ENCODE data around the gene CXCL13. TPM values are rescaled to one million over a fixed set of nuclear protein-coding genes. Genes with fewer than 3 reads are reported as not detected.

CXCL13 gene
- total and polyA plus RNA-seq, 2 experiments from 2014 or later: not detected

DNA sequence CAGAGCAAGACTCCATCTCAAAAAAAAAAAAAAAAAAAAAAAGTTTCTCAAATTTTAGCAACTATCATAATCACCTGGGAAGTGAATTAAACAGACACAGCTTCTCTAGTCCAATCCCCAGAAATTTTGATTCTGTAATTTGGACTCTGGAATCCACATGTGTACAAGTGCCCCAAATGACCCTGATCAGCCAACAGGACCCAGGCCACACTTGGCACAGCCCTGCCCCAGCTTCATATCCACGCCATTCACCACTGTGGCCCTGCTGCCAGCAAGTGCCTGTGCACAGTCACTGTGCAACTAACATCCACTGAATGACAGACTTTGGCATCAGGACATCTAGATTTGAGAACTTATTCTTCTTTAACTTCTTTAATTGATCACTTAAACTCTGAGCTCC lies 14.1 kb upstream of the CXCL13 start (continued):
- no peak for TF ChIP-seq REST (IDR thresholded peaks at IDR 0.05; ENCODE audit: unreplicated experiment)

- H3K4me1 Mint-ChIP-seq: peaks cover 5% of the 10 kb centered on the region; the same call in 2 of the 3 replicates
Measured at GRCh38 chr4:77593101-77593500, 12.5 kb upstream of the CXCL13 start.

More at GRCh38 chr4:77593101-77593500, 12.5 kb upstream of the CXCL13 start:
- no peaks in the 10 kb centered on the region for H3K36me3 Mint-ChIP-seq (ENCODE audit: low read depth)
- no peaks in the 10 kb centered on the region for H3K36me3 ChIP-seq (ENCODE audit: insufficient read depth)
- DNase-seq (ENCODE audit: low spot score) (no peak), ATAC-seq (no peak)
- H2AFZ ChIP-seq: no peak overlapping the region
- H3K9me2 ChIP-seq (ENCODE audit: insufficient read depth): peaks cover 3% of the 10 kb centered on the region; the same call in 1 of the 2 replicates
- H3K4me3 Mint-ChIP-seq: no peak overlapping the region
- H3F3A ChIP-seq (replicated peaks; ENCODE audit: low read depth): no peaks in the 10 kb centered on the region
- H3K27me3 ChIP-seq (ENCODE audit: insufficient read depth): no peaks in the 10 kb centered on the region
- H3K79me2 ChIP-seq (replicated peaks; ENCODE audit: insufficient read depth): no peaks in the 10 kb centered on the region
- no peaks in the 10 kb centered on the region; the same call in 2 of the 3 replicates for H3K9me3 Mint-ChIP-seq
- no peaks in the 10 kb centered on the region for H4K20me1 ChIP-seq (replicated peaks; ENCODE audit: insufficient read depth)
- H3K27ac ChIP-seq (ENCODE audit: low read depth): no peak overlapping the region
- peaks cover 2% of the 10 kb centered on the region for H3K27me3 Mint-ChIP-seq (ENCODE audit: insufficient read depth, low read depth, poor library complexity)
- no peak overlapping the region for H3K4me2 ChIP-seq
- no peak overlapping the region for H3K4me3 ChIP-seq
- TF ChIP-seq EZH2phosphoT487 (IDR thresholded peaks at IDR 0.05; ENCODE audit: unreplicated experiment): no peak
- no peak for TF ChIP-seq JUNB (IDR thresholded peaks at IDR 0.05; ENCODE audit: unreplicated experiment)
- no peak for TF ChIP-seq ZNF114 (CRISPR knock-in tag; IDR thresholded peaks at IDR 0.05)
- no peak for TF ChIP-seq REST (IDR thresholded peaks at IDR 0.05; ENCODE audit: unreplicated experiment)
- TF ChIP-seq EZH2 (IDR thresholded peaks at IDR 0.05; ENCODE audit: low read depth, unreplicated experiment): no peak
- no peak for TF ChIP-seq CTCF (conservative IDR thresholded peaks at IDR 0.05; ENCODE audit: low read depth in 2 of 2)
- H3K4me1 ChIP-seq (ENCODE audit: insufficient read depth): peaks cover 9% of the 10 kb centered on the region; the same call in 1 of the 2 replicates
- no peak overlapping the region for H3K27ac Mint-ChIP-seq
